ENCODE results near the gene ATP11A. TPM values are rescaled to one million over a fixed set of nuclear protein-coding genes. Genes with fewer than 3 reads are reported as not detected.

ATP11A gene
- total and polyA plus RNA-seq, 10 of the 15 experiments (the other 5 are each of a cell fraction or from before 2014, with no cell fraction given): 1.4 to 69.6 (median 14.4) TPM

DNA sequence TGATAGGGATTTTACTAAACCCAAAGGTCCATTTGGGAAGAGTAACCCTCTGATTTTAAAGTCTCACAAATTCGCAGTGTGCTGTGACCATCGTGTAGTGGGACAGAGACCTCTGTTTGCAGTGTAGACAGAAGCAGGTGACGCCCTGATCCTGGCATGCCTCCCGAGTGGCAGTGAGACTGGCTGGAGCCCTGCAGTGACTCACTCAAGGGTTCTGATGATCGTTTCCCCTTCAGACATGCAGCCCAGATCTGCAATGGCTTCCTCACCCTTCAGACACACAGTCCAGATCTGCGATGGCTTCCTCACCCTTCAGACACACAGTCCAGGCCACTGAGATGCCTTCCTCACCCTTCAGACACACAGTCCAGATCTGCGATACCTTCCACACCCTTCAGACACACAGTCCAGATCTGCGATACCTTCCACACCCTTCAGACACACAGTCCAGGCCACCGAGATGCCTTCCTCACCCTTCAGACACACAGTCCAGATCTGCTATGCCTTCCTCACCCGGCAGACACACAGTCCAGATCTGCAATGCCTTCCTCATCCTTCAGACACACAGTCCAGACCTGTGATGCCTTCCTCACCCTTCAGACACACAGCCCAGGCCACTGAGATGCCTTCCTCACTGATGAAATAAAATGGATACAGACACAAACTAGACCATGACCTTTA, 125.2 kb downstream of the ATP11A start:
- Histone ChIP-seq H3K4me2 (ENCODE audit: control insufficient read depth, insufficient read depth) (no peak overlapping the region), H3K4me3 (no peak overlapping the region), H3K27me3 (replicated peaks in 1 of 2; ENCODE audit: control insufficient read depth in 2 of 2, insufficient read depth in 2 of 2, low read length in 1 of 2) (no peaks in the 10 kb centered on the region), H3K9ac (ENCODE audit: control insufficient read depth, insufficient read depth, low read length) (no peak overlapping the region), H2AFZ (ENCODE audit: control insufficient read depth, low read depth, low read length) (no peak overlapping the region), H3K27ac (ENCODE audit: control insufficient read depth, insufficient read depth) (no peak overlapping the region), H3K4me1 (ENCODE audit: control insufficient read depth, insufficient read depth, low read length) (no peaks in the 10 kb centered on the region), H3K9me3 (replicated peaks; ENCODE audit: control insufficient read depth, insufficient read depth, low read length) (no peaks in the 10 kb centered on the region; the same call in 2 of the 3 replicates), H3K36me3 (ENCODE audit: control insufficient read depth in 2 of 2, insufficient read depth in 2 of 2, low read length in 1 of 2) (peaks cover 11 to 21% of the 10 kb centered on the region in 2 experiments; a peak in 3 of 4 replicates), H4K20me1 (ENCODE audit: control insufficient read depth, insufficient read depth) (no peaks in the 10 kb centered on the region), H3K79me2 (ENCODE audit: control insufficient read depth, insufficient read depth, low read length) (no peaks in the 10 kb centered on the region)
- ChIA-PET SMC1A (ENCODE audit: uncharacterized antibody, unreplicated experiment) (no interaction called here), CTCF (interaction anchor here (1.0 kb wide), 1 partner anchor 59 kb away, joined by 4 read pairs; no protein-coding TSS in a partner anchor), POLR2A (no interaction called here), RAD21 (ENCODE audit: unreplicated experiment) (no interaction called here)
- no peak for ATAC-seq
- WGBS (ENCODE audit: insufficient coverage, insufficient replicate concordance, low lambda C conversion rate, missing lambda C conversion rate): 84% methylated on average over 10 of the region's 10 CpGs
- no TSS peak for BruUV-seq (replicated peaks)
- in situ Hi-C loops (cut with MboI) (no loop called here), intact Hi-C loops (cut with micrococcal nuclease; ENCODE audit: unreplicated experiment) (no loop called here)
- no peak for DNase-seq (ENCODE audit: low read depth, low spot score)
- TF ChIP-seq SRF (IDR thresholded peaks at IDR 0.05; ENCODE audit: low read depth in 2 of 2, low read length in 2 of 2) (no peak), RELA (IDR thresholded peaks at IDR 0.05; ENCODE audit: borderline replicate concordance, partially characterized antibody) (no peak), POLR2AphosphoS5 (IDR thresholded peaks at IDR 0.05; ENCODE audit: low read length) (no peak), ZBED1 (IDR thresholded peaks at IDR 0.05; ENCODE audit: borderline replicate concordance) (no peak), EZH2 (IDR thresholded peaks at IDR 0.05; ENCODE audit: borderline replicate concordance, control insufficient read depth, low read depth, low read length) (no peak), GABPA (IDR thresholded peaks at IDR 0.05; ENCODE audit: low read depth) (no peak), STAT3 (IDR thresholded peaks at IDR 0.05; ENCODE audit: low read depth, low read length) (no peak), YBX1 (IDR thresholded peaks at IDR 0.05) (no peak), CHD1 (IDR thresholded peaks at IDR 0.05; ENCODE audit: low read depth, low read length) (no peak), KLF5 (IDR thresholded peaks at IDR 0.05; ENCODE audit: partially characterized antibody) (no peak), JUND (IDR thresholded peaks at IDR 0.05; ENCODE audit: low read depth, low read length) (no peak), PAX5 (IDR thresholded peaks at IDR 0.05; ENCODE audit: borderline replicate concordance, low read depth, low read length) (no peak), BMI1 (IDR thresholded peaks at IDR 0.05; ENCODE audit: borderline replicate concordance) (no peak), HDAC2 (IDR thresholded peaks at IDR 0.05) (no peak), ESRRA (IDR thresholded peaks at IDR 0.05; ENCODE audit: low read length) (no peak)
- TF ChIP-seq, protein P1, sequence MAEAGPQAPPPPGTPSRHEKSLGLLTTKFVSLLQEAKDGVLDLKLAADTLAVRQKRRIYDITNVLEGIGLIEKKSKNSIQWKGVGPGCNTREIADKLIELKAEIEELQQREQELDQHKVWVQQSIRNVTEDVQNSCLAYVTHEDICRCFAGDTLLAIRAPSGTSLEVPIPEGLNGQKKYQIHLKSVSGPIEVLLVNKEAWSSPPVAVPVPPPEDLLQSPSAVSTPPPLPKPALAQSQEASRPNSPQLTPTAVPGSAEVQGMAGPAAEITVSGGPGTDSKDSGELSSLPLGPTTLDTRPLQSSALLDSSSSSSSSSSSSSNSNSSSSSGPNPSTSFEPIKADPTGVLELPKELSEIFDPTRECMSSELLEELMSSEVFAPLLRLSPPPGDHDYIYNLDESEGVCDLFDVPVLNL (IDR thresholded peaks at IDR 0.05; ENCODE audit: low read depth, low read length): no peak
- TF ChIP-seq, protein P2, sequence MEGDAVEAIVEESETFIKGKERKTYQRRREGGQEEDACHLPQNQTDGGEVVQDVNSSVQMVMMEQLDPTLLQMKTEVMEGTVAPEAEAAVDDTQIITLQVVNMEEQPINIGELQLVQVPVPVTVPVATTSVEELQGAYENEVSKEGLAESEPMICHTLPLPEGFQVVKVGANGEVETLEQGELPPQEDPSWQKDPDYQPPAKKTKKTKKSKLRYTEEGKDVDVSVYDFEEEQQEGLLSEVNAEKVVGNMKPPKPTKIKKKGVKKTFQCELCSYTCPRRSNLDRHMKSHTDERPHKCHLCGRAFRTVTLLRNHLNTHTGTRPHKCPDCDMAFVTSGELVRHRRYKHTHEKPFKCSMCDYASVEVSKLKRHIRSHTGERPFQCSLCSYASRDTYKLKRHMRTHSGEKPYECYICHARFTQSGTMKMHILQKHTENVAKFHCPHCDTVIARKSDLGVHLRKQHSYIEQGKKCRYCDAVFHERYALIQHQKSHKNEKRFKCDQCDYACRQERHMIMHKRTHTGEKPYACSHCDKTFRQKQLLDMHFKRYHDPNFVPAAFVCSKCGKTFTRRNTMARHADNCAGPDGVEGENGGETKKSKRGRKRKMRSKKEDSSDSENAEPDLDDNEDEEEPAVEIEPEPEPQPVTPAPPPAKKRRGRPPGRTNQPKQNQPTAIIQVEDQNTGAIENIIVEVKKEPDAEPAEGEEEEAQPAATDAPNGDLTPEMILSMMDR (IDR thresholded peaks at IDR 0.05 in 2 of 3, conservative IDR thresholded peaks at IDR 0.05 in 1 of 3; ENCODE audit: control insufficient read depth in 2 of 3, extremely low read depth in 1 of 3, insufficient read depth in 1 of 3, low read depth in 3 of 3, low read length in 3 of 3): no peak
- FAIRE-seq: no peak

Data from GM12878 (cell line).